22Rv1 (cell line): ENCODE data around the gene UCN2.

ENCODE experiments used
- ZFX ChIP-seq: fragments of 450-650 bp; IDR thresholded peaks from 2 replicates; pipeline ENCODE4 v1.6.1; 2017; ENCODE audit warnings: antibody characterized with exemption, borderline replicate concordance
- TF ChIP-seq, protein P1 (sequence below): fragments of 450-650 bp; IDR thresholded peaks from 2 replicates; pipeline ENCODE4 v1.5.1; 2017; ENCODE audit warnings: mild to moderate bottlenecking

DNA sequence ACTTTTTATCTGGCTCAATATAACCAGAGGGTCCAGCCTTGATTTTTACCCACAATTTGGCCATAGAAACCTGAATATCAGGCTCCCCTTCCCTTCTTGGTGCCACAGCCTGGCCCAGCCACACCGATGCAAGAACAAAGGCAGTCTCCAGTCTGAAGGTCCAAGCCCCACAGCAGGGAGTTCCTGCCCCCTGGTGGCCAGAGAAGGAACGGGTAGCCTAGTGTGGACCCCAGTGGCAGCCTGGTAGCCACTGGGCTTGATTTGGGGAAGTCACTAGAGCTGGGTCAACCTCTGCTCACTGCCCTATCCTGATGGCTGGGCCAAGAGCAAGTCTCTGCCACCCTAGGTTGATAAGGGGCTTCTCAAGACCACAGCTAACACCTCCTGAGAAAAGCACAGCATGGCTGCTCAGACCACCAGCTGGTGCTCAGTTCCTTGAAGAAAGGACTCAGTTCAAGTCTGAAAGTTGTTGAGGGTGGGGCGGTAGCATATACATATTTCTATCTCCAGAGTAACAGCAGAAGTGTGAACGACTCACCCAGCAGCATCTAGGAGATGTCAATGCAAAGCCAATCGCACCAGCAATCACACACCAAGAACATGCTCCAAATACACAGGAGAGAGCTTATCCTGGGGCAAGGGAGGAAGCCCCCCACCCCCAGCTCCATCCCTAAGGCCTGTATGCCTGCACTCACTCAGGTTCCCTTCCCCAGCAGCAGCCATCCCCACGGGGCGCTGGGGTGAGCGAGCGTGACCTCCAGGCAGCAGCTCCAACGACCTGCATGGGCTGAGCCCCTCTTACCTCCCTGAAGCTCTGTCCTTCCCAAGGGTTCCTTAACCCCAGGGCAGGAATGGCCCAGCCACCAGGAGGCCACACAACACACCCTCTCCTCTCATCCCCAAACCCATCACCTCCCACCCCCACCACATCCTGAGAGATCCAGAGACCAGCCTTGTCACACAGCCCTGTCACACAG lies 14.6 kb downstream of the UCN2 start:
- TF ChIP-seq, protein P1, sequence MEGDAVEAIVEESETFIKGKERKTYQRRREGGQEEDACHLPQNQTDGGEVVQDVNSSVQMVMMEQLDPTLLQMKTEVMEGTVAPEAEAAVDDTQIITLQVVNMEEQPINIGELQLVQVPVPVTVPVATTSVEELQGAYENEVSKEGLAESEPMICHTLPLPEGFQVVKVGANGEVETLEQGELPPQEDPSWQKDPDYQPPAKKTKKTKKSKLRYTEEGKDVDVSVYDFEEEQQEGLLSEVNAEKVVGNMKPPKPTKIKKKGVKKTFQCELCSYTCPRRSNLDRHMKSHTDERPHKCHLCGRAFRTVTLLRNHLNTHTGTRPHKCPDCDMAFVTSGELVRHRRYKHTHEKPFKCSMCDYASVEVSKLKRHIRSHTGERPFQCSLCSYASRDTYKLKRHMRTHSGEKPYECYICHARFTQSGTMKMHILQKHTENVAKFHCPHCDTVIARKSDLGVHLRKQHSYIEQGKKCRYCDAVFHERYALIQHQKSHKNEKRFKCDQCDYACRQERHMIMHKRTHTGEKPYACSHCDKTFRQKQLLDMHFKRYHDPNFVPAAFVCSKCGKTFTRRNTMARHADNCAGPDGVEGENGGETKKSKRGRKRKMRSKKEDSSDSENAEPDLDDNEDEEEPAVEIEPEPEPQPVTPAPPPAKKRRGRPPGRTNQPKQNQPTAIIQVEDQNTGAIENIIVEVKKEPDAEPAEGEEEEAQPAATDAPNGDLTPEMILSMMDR = peak; percentile 97
- TF ChIP-seq ZFX = no peak
